ENCODE data around the gene GALNT17. TPM values are rescaled to one million over a fixed set of nuclear protein-coding genes. Genes with fewer than 3 reads are reported as not detected.

GALNT17 gene
- total RNA-seq, 1 donor from 2014 or later: 20.2 TPM

- Mint-ChIP-seq H3K27me3 (no peaks in the 10 kb centered on the region), H3K4me3 (no peak overlapping the region), H3K4me1 (ENCODE audit: unreplicated experiment) (peaks cover 8% of the 10 kb centered on the region), H3K27ac (no peak overlapping the region), H3K36me3 (no peaks in the 10 kb centered on the region), H3K9me3 (no peaks in the 10 kb centered on the region)
- DNase-seq (ENCODE audit: extremely low spot score, unreplicated experiment): no peak
- TF ChIP-seq CTCF (conservative IDR thresholded peaks at IDR 0.05): no peak
Measured at GRCh38 chr7:71682841-71683781, 551.2 kb downstream of the GALNT17 start.

GRCh38 chr7:71687286-71687685, 555.3 kb downstream of the GALNT17 start:
- DNase-seq (ENCODE audit: extremely low spot score, unreplicated experiment): no peak
- Mint-ChIP-seq H3K4me1 (ENCODE audit: unreplicated experiment) (peaks cover 8% of the 10 kb centered on the region), H3K27ac (no peak overlapping the region), H3K9me3 (no peaks in the 10 kb centered on the region), H3K36me3 (no peaks in the 10 kb centered on the region), H3K27me3 (no peaks in the 10 kb centered on the region), H3K4me3 (no peak overlapping the region)
- no peak for TF ChIP-seq CTCF (conservative IDR thresholded peaks at IDR 0.05)

- no peak for TF ChIP-seq CTCF (conservative IDR thresholded peaks at IDR 0.05)
- Mint-ChIP-seq H3K9me3 (no peaks in the 10 kb centered on the region), H3K27ac (no peak overlapping the region), H3K27me3 (no peaks in the 10 kb centered on the region), H3K4me1 (ENCODE audit: unreplicated experiment) (peaks cover 4% of the 10 kb centered on the region), H3K36me3 (no peaks in the 10 kb centered on the region), H3K4me3 (no peak overlapping the region)
- no peak for DNase-seq (ENCODE audit: extremely low spot score, unreplicated experiment)
Measured at GRCh38 chr7:71687831-71688599, 556.1 kb downstream of the GALNT17 start.

GRCh38 chr7:71691538-71691937, 559.6 kb downstream of the GALNT17 start:
- H3K4me3 Mint-ChIP-seq: no peak overlapping the region
- no peaks in the 10 kb centered on the region for H3K36me3 Mint-ChIP-seq
- DNase-seq (ENCODE audit: extremely low spot score, unreplicated experiment): no peak
- H3K27me3 Mint-ChIP-seq: no peaks in the 10 kb centered on the region
- no peak overlapping the region for H3K27ac Mint-ChIP-seq
- H3K4me1 Mint-ChIP-seq (ENCODE audit: unreplicated experiment): no peaks in the 10 kb centered on the region
- no peak for TF ChIP-seq CTCF (conservative IDR thresholded peaks at IDR 0.05)
- H3K9me3 Mint-ChIP-seq: no peaks in the 10 kb centered on the region

- no peak overlapping the region for H3K27ac Mint-ChIP-seq
- H3K4me3 Mint-ChIP-seq: no peak overlapping the region
- H3K9me3 Mint-ChIP-seq: no peaks in the 10 kb centered on the region
- no peaks in the 10 kb centered on the region for H3K36me3 Mint-ChIP-seq
- H3K27me3 Mint-ChIP-seq: no peaks in the 10 kb centered on the region
- no peak for TF ChIP-seq CTCF (conservative IDR thresholded peaks at IDR 0.05)
- no peak for DNase-seq (ENCODE audit: extremely low spot score, unreplicated experiment)
- no peaks in the 10 kb centered on the region for H3K4me1 Mint-ChIP-seq (ENCODE audit: unreplicated experiment)
Measured at GRCh38 chr7:71694665-71695064, 562.7 kb downstream of the GALNT17 start.
